K562 (cell line): ENCODE data around the gene CYP4V2. TPM values are rescaled to one million over a fixed set of nuclear protein-coding genes. Genes with fewer than 3 reads are reported as not detected.
A peak's percentile ranks its signal among the peaks of the same experiment; 100 is the strongest.

Experiments used
- CBFB ChIP-seq: sonication (generic); formaldehyde crosslinking; IDR thresholded peaks from 2 replicates; pipeline ENCODE4 v1.4.0; 2020; ENCODE audit warnings: mild to moderate bottlenecking, missing genetic modification reagents
- ELF4 ChIP-seq: fragments of 450-650 bp; formaldehyde crosslinking; IDR thresholded peaks from 2 replicates; pipeline ENCODE4 v1.4.0; 2022; ENCODE audit warnings: missing genetic modification characterization
- NELFE ChIP-seq: IDR thresholded peaks from 2 replicates; pipeline ENCODE4 v1.6.1; 2011; ENCODE audit warnings: mild to moderate bottlenecking; ENCODE audit not compliant: insufficient read depth, insufficient read length
- NFRKB ChIP-seq: fragments of 450-650 bp; IDR thresholded peaks from 2 replicates; pipeline ENCODE4 v1.6.1; 2016; ENCODE audit warnings: low read depth
- RBM14 ChIP-seq: fragments of 200-400 bp; formaldehyde crosslinking; IDR thresholded peaks from 2 replicates; pipeline ENCODE4 v1.6.1; 2018; ENCODE audit warnings: low read depth, mild to moderate bottlenecking, low read length, moderate library complexity, borderline replicate concordance; ENCODE audit not compliant: insufficient read depth
- SIN3A ChIP-seq, 2 experiments: fragments of 150-350 bp in 1 of 2; IDR thresholded peaks; 2 replicates each; pipeline ENCODE4 v1.6.1; 2011 to 2016; ENCODE audit warnings: borderline replicate concordance in 2 of 2, low read depth in 2 of 2, low read length in 2 of 2, mild to moderate bottlenecking in 2 of 2, moderate library complexity in 2 of 2; ENCODE audit not compliant: control insufficient read depth in 1 of 2
- SMARCE1 ChIP-seq: fragments of 450-650 bp; IDR thresholded peaks from 2 replicates; pipeline ENCODE4 v1.7.1; 2016; ENCODE audit warnings: mild to moderate bottlenecking
- SOX6 ChIP-seq: fragments of 450-650 bp; IDR thresholded peaks from 2 replicates; pipeline ENCODE4 v1.6.1; 2014; ENCODE audit warnings: mild to moderate bottlenecking
- SP1 ChIP-seq: sonication (generic); formaldehyde crosslinking; IDR thresholded peaks from 2 replicates; pipeline ENCODE4 v1.8.1; 2022; ENCODE audit warnings: mild to moderate bottlenecking, missing genetic modification reagents
- SREBF2 ChIP-seq: sonication (generic); formaldehyde crosslinking; IDR thresholded peaks from 2 replicates; pipeline ENCODE4 v1.4.0; 2020; ENCODE audit warnings: mild to moderate bottlenecking, missing genetic modification reagents
- ZNF239 ChIP-seq: fragments of 250-450 bp; sonication (Bioruptor Pico); IDR thresholded peaks from 2 replicates; pipeline ENCODE4 v1.4.0; 2020; ENCODE audit warnings: mild to moderate bottlenecking
- ZNF551 ChIP-seq: fragments of 250-450 bp; sonication (Bioruptor Pico); IDR thresholded peaks from 2 replicates; pipeline ENCODE4 v1.5.0; 2021; ENCODE audit warnings: mild to moderate bottlenecking, moderate library complexity
- ZNF57 ChIP-seq: fragments of 450-650 bp; formaldehyde crosslinking; IDR thresholded peaks from 2 replicates; pipeline ENCODE4 v1.4.0; 2020; ENCODE audit warnings: mild to moderate bottlenecking, moderate library complexity
- ZNF780A ChIP-seq: fragments of 250-450 bp; sonication (Bioruptor Pico); IDR thresholded peaks from 2 replicates; pipeline ENCODE4 v1.5.0; 2021; ENCODE audit warnings: mild to moderate bottlenecking
- polyA plus RNA-seq, 8 experiments: library from polyadenylated mRNA; depleted of rRNA in 4 of 8; stranded (reverse) in 5 of 8; unstranded in 3 of 8; fragments of >200 nt; fragmentation: Nextera tagmentation in 2 of 8; fragmentation: Illumina TruSeq in 1 of 8; extraction: Ambion mirVana in 2 of 8; extraction: Trizol in 1 of 8; gene quantifications; 2 replicates each; pipeline versions ENCODE4 v1.2.1 to v1.2.3, GENCODE V29; 2011 to 2014; ENCODE audit warnings: inconsistent platforms in 1 of 8, missing spikeins in 1 of 8
- total RNA-seq, 7 experiments: library from RNA; depleted of rRNA in 6 of 7; stranded (reverse); fragments of >200 nt in 6 of 7; fragmentation: Illumina TruSeq in 2 of 7; extraction: Trizol in 2 of 7; gene quantifications; 2 replicates each; pipeline versions ENCODE4 v1.2.1 to v1.2.3, GENCODE V29; 2011 to 2021; ENCODE audit warnings: low replicate concordance in 1 of 7
- TF ChIP-seq, protein P1 (sequence below): fragments of 250-450 bp; sonication (Bioruptor Pico); IDR thresholded peaks from 2 replicates; pipeline ENCODE4 v1.4.0; 2020; ENCODE audit warnings: mild to moderate bottlenecking, moderate library complexity
- TF ChIP-seq, protein P2 (sequence below): fragments of 450-650 bp; IDR thresholded peaks from 2 replicates; pipeline ENCODE4 v1.6.1; 2016; ENCODE audit warnings: mild to moderate bottlenecking, moderate library complexity

Gene CYP4V2
- total and polyA plus RNA-seq, 9 of the 15 experiments (the other 6 are each of a cell fraction or from before 2014, with no cell fraction given): 1.1 to 8.3 (median 3.9) TPM

DNA sequence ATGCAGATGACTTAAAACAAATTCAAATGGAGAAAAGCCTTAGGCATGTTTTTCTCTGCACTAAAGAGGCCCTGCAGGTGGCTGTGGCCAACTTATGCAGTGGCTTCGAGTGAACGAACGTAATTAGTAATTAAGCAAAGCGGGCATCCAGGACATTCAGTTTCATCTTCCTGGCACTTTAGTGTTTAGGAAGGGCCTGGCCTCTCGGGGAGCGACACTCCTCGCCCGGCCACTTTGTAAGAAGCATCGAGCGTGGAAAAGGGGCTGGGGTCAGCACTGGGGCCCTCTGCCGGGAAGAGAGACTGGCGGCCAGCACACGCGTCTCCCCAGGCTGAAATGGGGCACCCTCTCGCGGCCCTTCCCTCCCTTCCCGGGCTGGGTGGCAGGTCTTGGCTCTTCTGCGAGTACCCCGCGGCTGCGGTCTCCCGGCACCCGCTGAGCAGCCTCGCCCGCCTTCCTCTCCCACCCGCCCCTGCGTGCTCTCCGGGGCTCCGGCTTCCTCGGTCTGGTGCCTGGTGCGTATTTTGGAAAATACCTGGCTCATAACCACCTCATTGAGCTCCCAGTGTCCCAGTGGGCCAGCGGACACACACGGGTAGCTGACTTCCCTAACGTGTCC lies 677 bp upstream of the CYP4V2 start (continued):
- TF ChIP-seq ZNF780A (CRISPR knock-in tag) (no peak), ELF4 (CRISPR knock-in tag) (no peak), SP1 (CRISPR knock-in tag) (no peak), ZNF57 (CRISPR knock-in tag) (no peak), ZNF239 (CRISPR knock-in tag) (no peak), NFRKB (peak; percentile 47; the same call in 1 of the 2 replicates), SREBF2 (CRISPR knock-in tag) (0 out of 2 replicates have a peak, but pooled peaks have one; percentile 63), CBFB (CRISPR knock-in tag) (peak; percentile 51), NELFE (no peak), ZNF551 (CRISPR knock-in tag) (no peak), SMARCE1 (0 out of 2 replicates have a peak, but pooled peaks have one; percentile 16), SIN3A (IDR thresholded peaks at IDR 0.05; ENCODE audit: borderline replicate concordance in 2 of 2, control insufficient read depth in 1 of 2, low read depth in 2 of 2, low read length in 2 of 2) (peak in 1 of 2 experiments; percentile 21; a peak in 1 of 4 replicates), SOX6 (no peak), RBM14 (0 out of 2 replicates have a peak, but pooled peaks have one; percentile 1)
- TF ChIP-seq, protein P1, sequence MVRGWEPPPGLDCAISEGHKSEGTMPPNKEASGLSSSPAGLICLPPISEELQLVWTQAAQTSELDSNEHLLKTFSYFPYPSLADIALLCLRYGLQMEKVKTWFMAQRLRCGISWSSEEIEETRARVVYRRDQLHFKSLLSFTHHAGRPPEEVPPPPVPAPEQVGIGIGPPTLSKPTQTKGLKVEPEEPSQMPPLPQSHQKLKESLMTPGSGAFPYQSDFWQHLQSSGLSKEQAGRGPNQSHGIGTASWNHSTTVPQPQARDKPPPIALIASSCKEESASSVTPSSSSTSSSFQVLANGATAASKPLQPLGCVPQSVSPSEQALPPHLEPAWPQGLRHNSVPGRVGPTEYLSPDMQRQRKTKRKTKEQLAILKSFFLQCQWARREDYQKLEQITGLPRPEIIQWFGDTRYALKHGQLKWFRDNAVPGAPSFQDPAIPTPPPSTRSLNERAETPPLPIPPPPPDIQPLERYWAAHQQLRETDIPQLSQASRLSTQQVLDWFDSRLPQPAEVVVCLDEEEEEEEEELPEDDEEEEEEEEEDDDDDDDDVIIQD: no peak
- TF ChIP-seq, protein P2, sequence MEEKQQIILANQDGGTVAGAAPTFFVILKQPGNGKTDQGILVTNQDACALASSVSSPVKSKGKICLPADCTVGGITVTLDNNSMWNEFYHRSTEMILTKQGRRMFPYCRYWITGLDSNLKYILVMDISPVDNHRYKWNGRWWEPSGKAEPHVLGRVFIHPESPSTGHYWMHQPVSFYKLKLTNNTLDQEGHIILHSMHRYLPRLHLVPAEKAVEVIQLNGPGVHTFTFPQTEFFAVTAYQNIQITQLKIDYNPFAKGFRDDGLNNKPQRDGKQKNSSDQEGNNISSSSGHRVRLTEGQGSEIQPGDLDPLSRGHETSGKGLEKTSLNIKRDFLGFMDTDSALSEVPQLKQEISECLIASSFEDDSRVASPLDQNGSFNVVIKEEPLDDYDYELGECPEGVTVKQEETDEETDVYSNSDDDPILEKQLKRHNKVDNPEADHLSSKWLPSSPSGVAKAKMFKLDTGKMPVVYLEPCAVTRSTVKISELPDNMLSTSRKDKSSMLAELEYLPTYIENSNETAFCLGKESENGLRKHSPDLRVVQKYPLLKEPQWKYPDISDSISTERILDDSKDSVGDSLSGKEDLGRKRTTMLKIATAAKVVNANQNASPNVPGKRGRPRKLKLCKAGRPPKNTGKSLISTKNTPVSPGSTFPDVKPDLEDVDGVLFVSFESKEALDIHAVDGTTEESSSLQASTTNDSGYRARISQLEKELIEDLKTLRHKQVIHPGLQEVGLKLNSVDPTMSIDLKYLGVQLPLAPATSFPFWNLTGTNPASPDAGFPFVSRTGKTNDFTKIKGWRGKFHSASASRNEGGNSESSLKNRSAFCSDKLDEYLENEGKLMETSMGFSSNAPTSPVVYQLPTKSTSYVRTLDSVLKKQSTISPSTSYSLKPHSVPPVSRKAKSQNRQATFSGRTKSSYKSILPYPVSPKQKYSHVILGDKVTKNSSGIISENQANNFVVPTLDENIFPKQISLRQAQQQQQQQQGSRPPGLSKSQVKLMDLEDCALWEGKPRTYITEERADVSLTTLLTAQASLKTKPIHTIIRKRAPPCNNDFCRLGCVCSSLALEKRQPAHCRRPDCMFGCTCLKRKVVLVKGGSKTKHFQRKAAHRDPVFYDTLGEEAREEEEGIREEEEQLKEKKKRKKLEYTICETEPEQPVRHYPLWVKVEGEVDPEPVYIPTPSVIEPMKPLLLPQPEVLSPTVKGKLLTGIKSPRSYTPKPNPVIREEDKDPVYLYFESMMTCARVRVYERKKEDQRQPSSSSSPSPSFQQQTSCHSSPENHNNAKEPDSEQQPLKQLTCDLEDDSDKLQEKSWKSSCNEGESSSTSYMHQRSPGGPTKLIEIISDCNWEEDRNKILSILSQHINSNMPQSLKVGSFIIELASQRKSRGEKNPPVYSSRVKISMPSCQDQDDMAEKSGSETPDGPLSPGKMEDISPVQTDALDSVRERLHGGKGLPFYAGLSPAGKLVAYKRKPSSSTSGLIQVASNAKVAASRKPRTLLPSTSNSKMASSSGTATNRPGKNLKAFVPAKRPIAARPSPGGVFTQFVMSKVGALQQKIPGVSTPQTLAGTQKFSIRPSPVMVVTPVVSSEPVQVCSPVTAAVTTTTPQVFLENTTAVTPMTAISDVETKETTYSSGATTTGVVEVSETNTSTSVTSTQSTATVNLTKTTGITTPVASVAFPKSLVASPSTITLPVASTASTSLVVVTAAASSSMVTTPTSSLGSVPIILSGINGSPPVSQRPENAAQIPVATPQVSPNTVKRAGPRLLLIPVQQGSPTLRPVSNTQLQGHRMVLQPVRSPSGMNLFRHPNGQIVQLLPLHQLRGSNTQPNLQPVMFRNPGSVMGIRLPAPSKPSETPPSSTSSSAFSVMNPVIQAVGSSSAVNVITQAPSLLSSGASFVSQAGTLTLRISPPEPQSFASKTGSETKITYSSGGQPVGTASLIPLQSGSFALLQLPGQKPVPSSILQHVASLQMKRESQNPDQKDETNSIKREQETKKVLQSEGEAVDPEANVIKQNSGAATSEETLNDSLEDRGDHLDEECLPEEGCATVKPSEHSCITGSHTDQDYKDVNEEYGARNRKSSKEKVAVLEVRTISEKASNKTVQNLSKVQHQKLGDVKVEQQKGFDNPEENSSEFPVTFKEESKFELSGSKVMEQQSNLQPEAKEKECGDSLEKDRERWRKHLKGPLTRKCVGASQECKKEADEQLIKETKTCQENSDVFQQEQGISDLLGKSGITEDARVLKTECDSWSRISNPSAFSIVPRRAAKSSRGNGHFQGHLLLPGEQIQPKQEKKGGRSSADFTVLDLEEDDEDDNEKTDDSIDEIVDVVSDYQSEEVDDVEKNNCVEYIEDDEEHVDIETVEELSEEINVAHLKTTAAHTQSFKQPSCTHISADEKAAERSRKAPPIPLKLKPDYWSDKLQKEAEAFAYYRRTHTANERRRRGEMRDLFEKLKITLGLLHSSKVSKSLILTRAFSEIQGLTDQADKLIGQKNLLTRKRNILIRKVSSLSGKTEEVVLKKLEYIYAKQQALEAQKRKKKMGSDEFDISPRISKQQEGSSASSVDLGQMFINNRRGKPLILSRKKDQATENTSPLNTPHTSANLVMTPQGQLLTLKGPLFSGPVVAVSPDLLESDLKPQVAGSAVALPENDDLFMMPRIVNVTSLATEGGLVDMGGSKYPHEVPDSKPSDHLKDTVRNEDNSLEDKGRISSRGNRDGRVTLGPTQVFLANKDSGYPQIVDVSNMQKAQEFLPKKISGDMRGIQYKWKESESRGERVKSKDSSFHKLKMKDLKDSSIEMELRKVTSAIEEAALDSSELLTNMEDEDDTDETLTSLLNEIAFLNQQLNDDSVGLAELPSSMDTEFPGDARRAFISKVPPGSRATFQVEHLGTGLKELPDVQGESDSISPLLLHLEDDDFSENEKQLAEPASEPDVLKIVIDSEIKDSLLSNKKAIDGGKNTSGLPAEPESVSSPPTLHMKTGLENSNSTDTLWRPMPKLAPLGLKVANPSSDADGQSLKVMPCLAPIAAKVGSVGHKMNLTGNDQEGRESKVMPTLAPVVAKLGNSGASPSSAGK: 0 out of 2 replicates have a peak, but pooled peaks have one; percentile 32
